SK-N-SH treated with all-trans-retinoic acid at 6 μM for 48 hours (cell line): Measurements from ENCODE around the gene MPZL3.

ENCODE experiments used
- ARNTL ChIP-seq: fragments of 450-650 bp; formaldehyde crosslinking; IDR thresholded peaks from 2 replicates; pipeline ENCODE4 v1.5.0; 2020; ENCODE audit warnings: low read depth, mild to moderate bottlenecking, moderate library complexity, borderline replicate concordance
- BACH2 ChIP-seq: fragments of 250-450 bp; sonication (Bioruptor Pico); IDR thresholded peaks from 2 replicates; pipeline ENCODE4 v1.9.0; 2021; ENCODE audit warnings: mild to moderate bottlenecking, borderline replicate concordance
- CREB5 ChIP-seq: fragments of 250-450 bp; sonication (Bioruptor Pico); IDR thresholded peaks from 2 replicates; pipeline ENCODE4 v1.5.1; 2020; ENCODE audit warnings: low read depth, mild to moderate bottlenecking, moderate library complexity
- CSDC2 ChIP-seq: fragments of 250-450 bp; sonication (Bioruptor Pico); IDR thresholded peaks from 2 replicates; pipeline ENCODE4 v1.5.0; 2020; ENCODE audit warnings: mild to moderate bottlenecking, moderate library complexity
- ESRRG ChIP-seq: fragments of 250-450 bp; sonication (Bioruptor Pico); IDR thresholded peaks from 2 replicates; pipeline ENCODE4 v1.6.1; 2021; ENCODE audit warnings: mild to moderate bottlenecking
- GLIS3 ChIP-seq: fragments of 250-450 bp; sonication (Bioruptor Pico); IDR thresholded peaks from 2 replicates; pipeline ENCODE4 v1.5.0; 2020; ENCODE audit warnings: mild to moderate bottlenecking, moderate library complexity
- POU6F1 ChIP-seq: fragments of 250-450 bp; sonication (Bioruptor Pico); IDR thresholded peaks from 2 replicates; pipeline ENCODE4 v1.8.0; 2021; ENCODE audit warnings: low read depth, mild to moderate bottlenecking, moderate library complexity, borderline replicate concordance
- PPARA ChIP-seq: fragments of 250-450 bp; sonication (Bioruptor Pico); IDR thresholded peaks from 2 replicates; pipeline ENCODE4 v1.5.0; 2020; ENCODE audit warnings: mild to moderate bottlenecking, borderline replicate concordance
- ZFP3 ChIP-seq: fragments of 250-450 bp; sonication (Bioruptor Pico); IDR thresholded peaks from 2 replicates; pipeline ENCODE4 v1.5.0; 2020; ENCODE audit warnings: mild to moderate bottlenecking, moderate library complexity
- ZNF70 ChIP-seq: fragments of 450-650 bp; formaldehyde crosslinking; IDR thresholded peaks from 2 replicates; pipeline ENCODE4 v1.5.0; 2020; ENCODE audit warnings: mild to moderate bottlenecking, moderate library complexity

GRCh38 chr11:118186346-118187107, 65.6 kb downstream of the MPZL3 start:
- TF ChIP-seq ESRRG (no peak), POU6F1 (no peak), CREB5 (no peak), BACH2 (CRISPR knock-in tag) (no peak), ZFP3 (CRISPR knock-in tag) (no peak), ZNF70 (no peak), PPARA (CRISPR knock-in tag) (no peak), CSDC2 (CRISPR knock-in tag) (no peak), GLIS3 (no peak), ARNTL (CRISPR knock-in tag) (no peak)
